ENCODE data around the gene GALNT17.

DNA sequence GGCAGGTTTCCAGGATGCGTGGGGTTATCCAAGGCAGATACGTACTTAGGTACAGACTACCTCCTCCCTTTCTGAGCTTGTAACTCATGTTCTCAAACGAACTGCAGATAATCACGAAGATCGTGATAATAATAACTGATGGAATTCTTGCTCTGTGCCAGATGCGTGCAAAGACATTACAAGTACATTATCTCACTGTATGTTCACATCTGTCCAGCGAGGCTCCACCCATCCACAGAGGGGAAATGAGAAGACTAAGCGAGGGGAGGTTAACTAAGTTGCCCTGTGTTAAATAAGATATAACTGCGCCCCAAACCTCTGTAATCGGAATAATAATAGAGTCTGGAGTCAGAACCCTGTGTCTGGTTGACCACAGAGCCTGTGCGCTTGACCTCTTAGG, 1.9 kb downstream of the GALNT17 start:
- TF ChIP-seq, protein P1, sequence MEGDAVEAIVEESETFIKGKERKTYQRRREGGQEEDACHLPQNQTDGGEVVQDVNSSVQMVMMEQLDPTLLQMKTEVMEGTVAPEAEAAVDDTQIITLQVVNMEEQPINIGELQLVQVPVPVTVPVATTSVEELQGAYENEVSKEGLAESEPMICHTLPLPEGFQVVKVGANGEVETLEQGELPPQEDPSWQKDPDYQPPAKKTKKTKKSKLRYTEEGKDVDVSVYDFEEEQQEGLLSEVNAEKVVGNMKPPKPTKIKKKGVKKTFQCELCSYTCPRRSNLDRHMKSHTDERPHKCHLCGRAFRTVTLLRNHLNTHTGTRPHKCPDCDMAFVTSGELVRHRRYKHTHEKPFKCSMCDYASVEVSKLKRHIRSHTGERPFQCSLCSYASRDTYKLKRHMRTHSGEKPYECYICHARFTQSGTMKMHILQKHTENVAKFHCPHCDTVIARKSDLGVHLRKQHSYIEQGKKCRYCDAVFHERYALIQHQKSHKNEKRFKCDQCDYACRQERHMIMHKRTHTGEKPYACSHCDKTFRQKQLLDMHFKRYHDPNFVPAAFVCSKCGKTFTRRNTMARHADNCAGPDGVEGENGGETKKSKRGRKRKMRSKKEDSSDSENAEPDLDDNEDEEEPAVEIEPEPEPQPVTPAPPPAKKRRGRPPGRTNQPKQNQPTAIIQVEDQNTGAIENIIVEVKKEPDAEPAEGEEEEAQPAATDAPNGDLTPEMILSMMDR (IDR thresholded peaks at IDR 0.05), result no peak
- no peak for TF ChIP-seq POLR2A (IDR thresholded peaks at IDR 0.05)

Data from uterus (tissue), 2 donors.